Suppressor macrophage treated with lipopolysaccharide for 1 hour (primary cell): ENCODE results near the gene MSMB.

ENCODE experiments used
- DNase-seq, 3 donors: peaks; one replicate each; pipeline ENCODE4 v3.0.0-alpha.2; 2020 to 2022

The MSMB gene

GRCh38 chr10:46031648-46032532 is 14.2 kb downstream of the MSMB start:
- peak; percentile 47 to 58 (median 54) for DNase-seq

DNA sequence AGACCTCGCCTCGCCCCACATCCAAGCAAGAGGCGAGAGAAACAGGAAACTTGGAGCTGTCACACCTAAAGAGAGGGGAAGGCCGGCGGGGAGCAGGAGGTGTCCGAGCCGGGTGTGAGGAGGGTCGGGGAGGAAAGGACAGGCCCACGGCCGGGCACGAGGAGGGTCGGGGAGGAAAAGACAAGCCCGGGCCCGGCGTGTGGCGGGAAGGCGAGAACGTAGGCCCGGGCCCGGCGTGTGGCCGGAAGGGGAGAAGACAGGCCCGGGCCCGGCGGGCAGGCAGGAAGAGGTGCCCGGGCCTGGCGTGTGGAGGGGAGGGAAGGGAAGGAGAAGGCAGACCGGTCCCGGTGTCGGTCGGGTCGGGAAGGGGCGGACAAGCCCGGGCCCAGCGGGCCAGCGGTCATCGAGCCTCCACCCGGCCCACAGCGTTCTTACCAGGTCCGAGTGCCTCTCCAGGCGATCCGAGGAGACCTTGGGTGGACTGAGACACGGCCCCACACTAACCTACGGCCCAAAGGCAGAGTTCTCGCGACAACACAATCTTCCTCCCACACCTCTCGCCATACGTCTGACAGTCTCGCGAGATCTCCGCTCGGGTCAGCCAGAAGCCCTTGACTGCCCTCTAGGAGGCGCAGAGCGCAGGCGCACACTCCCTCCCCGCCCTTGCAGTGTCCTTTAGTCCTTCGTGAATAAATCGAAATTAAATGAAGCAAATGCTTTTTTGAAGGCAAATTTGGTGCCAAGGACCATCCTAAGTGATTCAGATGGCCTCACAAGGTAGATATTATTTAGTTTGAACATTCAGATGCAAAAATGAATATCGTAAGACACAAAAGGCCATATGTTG is 15.8 kb downstream of the MSMB start, which contains the start of gene NCOA4:
TSS of gene NCOA4 (minus strand) at position 533 of the 847 bp plus-strand sequence. CDS start 13,943 bp downstream, outside the sequence.
- DNase-seq, result peak; percentile 98 to 99 (median 99)

DNA sequence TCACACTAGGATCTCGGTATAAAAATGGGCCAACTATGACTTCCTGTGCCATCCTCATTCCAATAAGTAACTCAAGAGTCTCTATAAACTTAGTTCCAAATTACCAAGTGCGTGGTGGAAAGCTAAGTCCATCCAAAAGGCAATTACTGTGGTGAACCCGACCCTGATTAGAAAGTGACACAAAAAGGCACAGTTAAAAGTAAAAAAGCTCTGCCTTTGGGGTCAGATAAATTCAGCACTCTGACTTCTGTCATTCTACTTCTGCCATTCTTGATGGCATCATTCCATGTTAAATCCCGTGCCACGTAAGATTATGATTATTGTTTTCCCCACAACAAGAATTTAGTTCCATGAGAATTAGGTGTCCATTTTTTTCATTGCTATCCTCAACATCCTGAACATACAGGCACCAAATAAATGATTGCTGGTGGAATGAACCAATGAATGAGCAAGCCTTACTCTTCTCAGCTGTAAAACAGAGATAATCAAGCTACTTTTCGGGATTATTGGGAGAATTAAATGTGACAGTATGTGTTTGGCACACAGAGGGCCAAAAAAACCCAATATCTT is 16.5 kb downstream of the MSMB start:
- DNase-seq, result no peak

DNA sequence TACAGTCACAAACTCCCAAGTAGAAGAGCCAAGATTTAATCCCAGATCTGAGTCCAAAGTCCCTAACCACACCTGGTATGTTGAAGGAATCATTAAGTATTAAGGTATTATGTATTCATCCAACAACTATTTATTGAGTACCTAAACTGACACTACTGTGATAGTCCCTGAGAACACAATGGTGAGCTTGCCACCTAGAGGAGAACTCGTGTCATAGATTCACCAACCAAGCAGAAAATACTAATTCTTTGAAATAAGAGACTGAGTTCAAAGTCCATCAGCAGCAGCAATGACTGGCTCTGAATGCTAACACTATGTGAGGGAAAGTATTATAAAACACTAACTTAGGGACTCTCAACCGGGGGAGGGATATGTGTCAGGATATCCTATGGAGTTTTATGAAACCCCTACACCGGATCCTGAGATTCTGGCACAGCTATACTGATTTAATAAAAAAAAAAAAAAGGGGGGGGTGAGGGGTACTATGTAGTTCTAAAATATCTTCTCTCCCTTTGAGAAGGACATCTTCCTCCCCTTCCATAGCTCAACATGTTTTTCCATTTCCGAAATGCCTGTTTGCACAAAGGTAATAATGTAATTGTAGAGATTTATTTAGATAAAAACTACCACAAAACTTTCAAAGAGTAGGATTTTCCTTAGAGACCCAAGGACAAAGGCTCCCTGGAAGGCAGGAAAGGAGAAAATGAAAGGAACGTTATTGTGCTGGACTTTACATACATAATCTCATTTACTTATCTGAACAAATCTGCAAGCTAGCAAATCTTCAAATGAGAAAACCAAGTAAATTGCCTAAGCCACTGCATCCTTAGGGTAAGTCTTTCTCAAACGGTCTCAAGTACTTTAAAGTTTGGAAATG is 17.2 kb downstream of the MSMB start:
- peak; percentile 64 to 79 (median 78) for DNase-seq

DNA sequence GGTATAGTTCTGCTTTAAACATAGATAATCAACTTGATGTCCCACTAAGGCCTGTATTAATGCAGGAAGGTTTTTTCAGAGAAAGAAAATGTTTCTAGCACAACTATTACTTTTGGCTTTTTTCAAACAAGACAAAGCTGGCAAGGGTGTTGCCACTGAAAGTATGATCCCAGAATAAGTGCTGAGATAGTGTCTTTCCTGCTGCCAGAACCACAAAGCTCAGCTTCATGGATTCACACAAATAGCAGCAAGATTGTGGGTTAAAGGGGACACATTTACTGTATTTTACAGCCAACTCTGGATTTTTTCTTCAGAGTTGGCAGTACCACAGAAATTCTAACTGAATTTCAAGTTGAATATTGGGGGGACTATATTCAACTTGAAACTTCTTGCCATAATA is 20.0 kb downstream of the MSMB start:
- no peak for DNase-seq

GRCh38 chr10:46025406-46025805 is 20.7 kb downstream of the MSMB start:
- no peak for DNase-seq

DNA sequence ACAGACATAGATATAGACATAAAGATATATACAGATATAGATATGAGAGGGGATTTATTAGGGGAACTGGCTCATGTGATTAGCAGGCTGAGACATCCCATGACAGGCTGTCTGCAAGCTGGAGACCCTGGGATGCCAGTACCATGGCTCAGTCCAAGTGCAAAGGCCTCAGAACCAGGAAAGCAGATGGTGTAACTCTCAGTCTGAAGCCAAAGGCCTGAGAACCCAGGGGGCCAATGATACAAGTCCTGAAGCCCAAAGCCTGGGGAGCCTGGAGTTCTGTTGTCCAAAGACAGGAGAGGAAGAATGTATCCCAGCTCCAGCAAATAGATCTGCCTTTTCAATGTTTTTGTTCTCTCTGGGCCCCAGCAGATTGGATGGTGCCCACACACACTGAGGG is 21.1 kb downstream of the MSMB start:
- no peak for DNase-seq

- peak; percentile 98 to 99 (median 99) for DNase-seq
Measured at GRCh38 chr10:46022978-46023702, 22.9 kb downstream of the MSMB start.

- peak in 2 of 3 donors; percentile 9 to 13 for DNase-seq
Measured at GRCh38 chr10:46020344-46020657, 25.8 kb downstream of the MSMB start.

DNA sequence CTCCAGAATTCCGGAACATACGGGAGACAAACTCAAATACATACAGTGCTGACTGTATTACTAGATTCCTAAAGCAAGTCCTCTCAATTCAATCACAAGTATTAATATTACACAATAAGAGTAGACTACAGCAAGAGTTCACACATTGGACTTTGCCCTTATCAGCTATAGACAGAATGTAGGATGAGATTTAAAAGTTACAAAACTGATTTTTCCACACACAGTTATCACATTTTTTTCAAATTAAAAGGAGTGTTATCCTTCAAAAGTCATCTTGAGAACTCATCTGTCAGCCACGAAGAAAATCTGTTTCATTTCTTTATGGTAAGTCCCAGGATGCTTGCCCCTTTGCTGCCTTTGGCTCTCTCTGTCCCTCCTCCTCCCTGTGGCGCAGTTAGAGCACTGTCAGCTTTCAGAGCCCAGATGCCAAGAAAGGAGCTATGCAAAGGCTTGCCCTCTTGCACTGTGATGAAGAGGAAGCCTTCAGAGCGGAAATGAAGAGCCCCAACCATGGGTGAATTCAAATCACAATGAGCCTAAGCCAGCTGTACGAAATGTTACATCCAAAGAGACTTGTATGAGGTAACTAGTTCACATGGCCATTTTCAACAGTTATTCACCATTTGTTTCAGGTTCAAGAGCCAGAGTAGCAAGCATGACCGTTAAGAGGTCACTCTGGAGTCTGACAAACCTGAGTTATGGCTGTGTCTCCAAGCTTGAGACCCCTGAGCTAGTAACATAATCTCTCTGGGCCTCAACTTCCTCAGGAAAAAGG is 26.3 kb downstream of the MSMB start:
- DNase-seq, result peak; percentile 66 to 78 (median 69)

- DNase-seq, result no peak
Measured at GRCh38 chr10:46019177-46019528, 26.9 kb downstream of the MSMB start.

DNA sequence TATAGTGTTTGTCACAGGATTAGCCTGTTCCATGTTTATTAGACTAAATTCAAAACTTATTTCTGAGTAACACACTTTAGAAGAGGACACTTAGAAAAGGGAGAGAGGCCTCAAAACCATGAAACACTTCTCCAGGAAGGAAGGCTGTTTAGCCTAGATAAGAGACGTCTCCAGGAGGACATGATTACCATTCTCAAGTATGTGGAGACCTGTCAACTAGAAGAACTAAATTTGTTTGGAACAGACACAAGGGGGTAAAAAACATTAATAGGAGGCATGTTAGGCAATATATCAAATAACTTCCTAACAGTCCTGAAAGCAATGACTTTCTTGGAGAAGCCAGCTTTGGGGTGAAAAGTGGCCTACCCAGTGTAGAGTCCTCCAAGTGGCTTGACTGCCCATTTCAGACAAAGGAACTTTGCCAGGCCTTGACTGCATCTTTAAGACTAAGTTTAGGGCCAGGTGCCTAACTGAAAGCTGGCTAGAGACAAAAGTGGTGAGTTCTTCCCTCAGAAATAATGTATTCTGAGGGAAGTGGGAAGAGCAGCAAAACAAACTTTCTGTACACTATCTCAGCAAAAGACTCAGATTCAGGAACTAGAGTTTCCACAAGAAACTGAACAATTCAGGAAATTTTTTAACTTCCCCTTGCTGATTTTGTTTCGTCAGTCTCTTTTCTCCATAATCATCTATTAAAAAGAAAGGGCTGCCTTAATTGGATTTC is 27.5 kb downstream of the MSMB start:
- DNase-seq, result peak; percentile 55 to 89 (median 80)

DNA sequence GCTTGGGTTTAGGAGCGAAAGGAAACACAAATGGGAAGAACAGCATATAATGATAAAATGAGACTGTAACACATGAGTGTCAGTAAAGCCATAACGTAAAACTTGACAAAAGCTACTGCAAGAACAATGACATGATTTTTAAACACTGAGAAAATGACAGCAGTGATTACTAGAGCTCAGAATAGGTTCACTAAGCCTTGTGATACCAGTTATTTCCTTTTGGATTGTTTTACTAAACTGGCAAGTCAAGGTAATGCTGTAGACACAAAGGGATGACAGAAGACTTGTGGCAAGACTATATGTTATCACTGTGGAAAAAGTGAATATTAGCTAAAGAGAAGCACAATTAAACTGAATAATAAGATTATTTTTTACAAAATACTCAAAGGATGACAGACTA is 28.3 kb downstream of the MSMB start:
- DNase-seq, result no peak

GRCh38 chr10:46016811-46017210 is 29.3 kb downstream of the MSMB start:
- DNase-seq, result no peak

DNA sequence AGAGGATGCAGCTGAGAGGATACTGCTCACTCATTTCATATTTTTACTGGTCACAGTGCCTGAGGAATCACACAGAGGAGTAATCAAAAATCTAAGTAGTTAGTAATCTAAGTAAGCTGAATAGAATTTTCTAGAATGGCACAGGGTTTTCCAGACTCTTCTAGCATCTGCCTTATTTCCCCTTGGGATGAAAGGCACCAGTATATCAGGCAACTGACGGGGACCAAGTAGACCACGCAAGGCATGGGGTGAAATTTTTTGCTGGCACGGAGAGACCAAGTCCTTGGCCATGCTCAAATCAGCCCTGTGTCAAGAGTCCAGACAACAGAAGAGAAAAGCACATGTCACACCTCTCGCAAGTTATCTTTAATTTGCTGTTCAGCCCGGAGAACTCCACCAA is 29.9 kb downstream of the MSMB start:
- DNase-seq, result no peak

DNA sequence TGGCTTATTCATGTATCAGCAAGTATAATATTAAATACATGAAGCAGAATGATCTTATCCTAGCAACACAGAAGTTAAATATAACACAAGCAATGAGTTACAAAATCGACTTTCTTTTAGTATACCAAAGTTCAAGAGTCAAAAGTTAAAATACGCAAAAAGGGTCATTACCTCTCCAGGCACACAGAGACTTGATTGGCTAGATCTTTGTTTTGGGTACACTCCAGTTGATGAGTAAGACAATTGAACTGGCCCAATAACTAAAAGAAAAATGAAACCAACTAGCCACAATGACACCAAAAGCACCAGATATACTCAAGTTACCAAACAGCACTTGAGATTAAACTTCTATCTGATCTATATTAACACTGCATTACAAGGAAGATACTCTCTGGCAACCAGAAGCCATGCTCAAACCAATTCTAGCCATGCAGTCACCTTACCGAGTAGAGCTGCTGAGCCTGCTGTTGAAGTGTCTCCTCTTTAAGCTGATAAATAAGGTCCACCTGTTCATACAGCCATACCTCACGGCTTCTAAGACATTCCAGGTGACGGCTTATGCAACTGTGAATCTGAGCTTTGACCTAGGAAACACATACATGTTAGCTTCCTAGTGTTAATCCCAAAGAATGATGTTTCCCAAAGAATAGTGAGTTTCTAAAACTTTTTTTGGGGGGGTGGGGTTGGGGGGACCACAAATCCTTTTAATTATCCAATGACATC is 31.2 kb downstream of the MSMB start:
- DNase-seq, result peak in 2 of 3 donors; percentile 10 to 42

- DNase-seq, result no peak
Measured at GRCh38 chr10:46014206-46014605, 31.9 kb downstream of the MSMB start.

- no peak for DNase-seq
Measured at GRCh38 chr10:46012746-46013145, 33.3 kb downstream of the MSMB start.

- peak in 1 of 3 donors; percentile 37 for DNase-seq
Measured at GRCh38 chr10:46006219-46006618, 39.9 kb downstream of the MSMB start.

DNA sequence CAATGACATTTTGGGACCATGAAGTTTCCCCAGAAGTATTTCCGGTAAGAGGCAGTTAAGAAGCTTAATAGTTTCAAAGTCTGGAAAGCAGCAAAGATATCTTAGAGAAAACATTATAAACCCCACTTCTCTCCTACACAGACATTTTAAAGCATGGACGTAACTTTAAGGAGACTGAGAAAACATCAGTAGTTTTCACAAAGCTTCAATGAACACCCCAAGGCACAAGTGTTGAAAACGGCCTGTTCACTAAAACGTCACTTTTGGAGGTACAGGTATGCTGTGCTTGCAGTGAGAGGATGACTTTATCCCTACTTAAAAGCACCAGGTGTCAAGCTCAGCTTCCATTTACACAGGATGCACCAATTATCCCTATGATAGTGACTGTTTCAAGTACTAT is 40.7 kb downstream of the MSMB start:
- no peak for DNase-seq
